ENCODE measurements around the gene SLC3A2.

- no peak for TF ChIP-seq ZBTB7A (CRISPR knock-in tag; IDR thresholded peaks at IDR 0.05)
- TF ChIP-seq SUZ12 (IDR thresholded peaks at IDR 0.05; ENCODE audit: low read depth, low read length) = no peak
Measured at GRCh38 chr11:62863687-62864335, 16.9 kb upstream of the SLC3A2 start.
